Measurements from ENCODE around the gene MOSMO.
"Not testable (repeated sequence)": the region's sequence is repeated elsewhere in the genome, so short reads cannot be mapped to it uniquely, and the experiment has no call there.

DNA sequence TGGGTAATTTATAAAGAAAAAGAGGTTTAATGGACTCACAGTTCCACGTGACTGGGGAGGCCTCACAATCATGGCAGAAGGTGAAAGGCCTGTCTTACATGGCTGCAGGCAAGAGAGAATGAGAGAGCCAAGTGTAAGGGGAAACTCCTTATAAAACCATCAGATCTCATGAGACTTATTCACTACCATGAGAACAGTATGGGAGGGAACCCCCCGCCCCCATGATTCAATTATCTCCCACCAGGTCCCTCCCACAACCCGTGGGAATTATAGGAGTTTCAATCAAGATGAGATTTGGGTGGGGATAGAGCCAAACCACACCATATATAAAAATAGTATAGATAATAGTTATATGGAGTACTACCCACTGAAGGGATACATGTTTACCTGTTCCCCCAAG lies 36.0 kb downstream of the MOSMO start:
- TF ChIP-seq EZH2 (IDR thresholded peaks at IDR 0.05; ENCODE audit: insufficient read depth, poor library complexity, severe bottlenecking); EZH2phosphoT487 (IDR thresholded peaks at IDR 0.05; ENCODE audit: insufficient read depth, low read depth): not testable (repeated sequence)
